T-helper 2 cell (primary cell): Measurements from ENCODE around the gene OR1D5.
"Not testable (repeated sequence)": the region's sequence is repeated elsewhere in the genome, so short reads cannot be mapped to it uniquely, and the experiment has no call there.

ENCODE experiments used
- DNase-seq, 5 experiments: peaks; one replicate each; pipeline versions ENCODE4 v3.0.0 to v3.0.0-alpha.2; 2012 to 2022
- total RNA-seq, 2 donors: gene quantifications; one replicate each; lab custom pipeline; 2026; lab: John Stamatoyannopoulos, UW

The OR1D5 gene
- total RNA-seq = 0 reads per million in 2 donors

- not testable (repeated sequence) for DNase-seq
Observed at GRCh38 chr17:3063507-3063906, at the start of gene OR1D5. OR1D5 (minus strand) TSS chr17:3063607; CDS start chr17:3063607, 0 bp downstream.

DNA sequence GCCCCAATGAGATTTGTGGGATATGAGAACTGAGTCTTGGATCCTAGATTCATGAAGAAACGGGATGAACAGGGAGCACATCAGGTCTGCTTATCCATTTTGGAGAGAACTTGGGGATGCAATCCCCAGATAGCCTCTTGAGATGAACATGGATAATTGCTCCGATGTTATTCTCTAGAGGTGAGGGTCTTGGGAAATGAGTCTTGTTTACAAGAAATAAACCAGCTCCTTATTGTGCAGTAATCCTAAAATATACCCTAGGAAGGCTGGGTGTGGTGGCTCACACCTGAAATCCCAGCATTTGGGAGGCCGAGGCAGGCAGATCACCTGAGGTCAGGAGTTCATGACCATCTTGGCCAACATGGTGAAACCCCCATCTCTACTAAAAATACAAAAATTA lies 40.9 kb upstream of the OR1D5 start, which contains the start of gene OR1D2:
Gene OR1D2, minus strand, starts transcription at position 101 of the 400 bp plus-strand sequence. CDS start 11,426 bp downstream, outside the sequence.
- no peak for DNase-seq

DNA sequence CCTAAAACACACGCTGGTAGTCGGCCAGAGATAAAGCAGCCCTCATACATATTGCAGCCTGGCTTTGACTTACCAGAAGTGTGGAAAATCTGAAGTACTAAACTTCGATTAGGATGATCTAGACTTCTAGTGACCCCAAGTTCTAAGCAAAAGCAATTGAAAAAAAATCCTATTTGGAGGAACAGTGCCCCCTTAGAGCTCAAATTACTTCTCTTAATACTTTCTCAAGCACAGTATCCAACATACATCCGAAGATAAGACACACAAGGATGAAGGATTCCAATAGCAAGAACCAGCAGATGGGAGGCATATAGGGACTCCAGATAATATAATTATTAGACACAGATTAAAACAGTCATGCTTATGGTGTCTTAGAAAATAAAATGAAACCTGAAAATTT lies 10.4 kb upstream of the OR1D5 start:
- DNase-seq = not testable (repeated sequence)

GRCh38 chr17:3065192-3065591 lies 1.8 kb upstream of the OR1D5 start:
- not testable (repeated sequence) for DNase-seq

DNA sequence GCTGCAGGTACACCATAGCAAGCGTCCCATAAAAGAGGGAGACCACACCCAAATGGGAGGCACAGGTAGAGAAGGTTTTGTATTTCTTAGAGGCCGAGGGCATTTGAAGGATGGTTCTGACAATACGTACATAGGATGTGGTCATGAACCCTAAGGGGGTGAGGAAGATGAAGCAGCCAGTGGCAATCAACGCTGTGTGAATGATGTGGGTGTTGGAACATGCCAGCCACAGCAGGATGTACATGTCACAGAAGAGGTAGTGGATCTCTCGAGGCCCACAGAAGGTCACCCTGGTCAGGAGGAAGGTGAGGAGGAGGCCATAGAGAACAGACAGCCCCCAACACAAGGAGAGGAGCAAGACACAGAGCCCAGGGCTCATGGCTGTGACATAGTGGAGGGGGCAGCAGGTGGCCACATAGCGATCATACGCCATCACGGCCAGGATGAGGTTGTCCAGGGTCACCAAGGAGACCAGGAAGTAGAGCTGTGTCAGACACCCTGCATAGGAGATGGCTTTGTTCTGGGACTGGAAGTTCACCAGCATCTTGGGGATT lies 506 bp downstream of the OR1D5 start:
- not testable (repeated sequence) for DNase-seq

- DNase-seq = not testable (repeated sequence)
Observed at GRCh38 chr17:3054868-3055267, 8.5 kb downstream of the OR1D5 start.

GRCh38 chr17:3049705-3050295 lies 13.6 kb downstream of the OR1D5 start:
- no peak for DNase-seq

DNA sequence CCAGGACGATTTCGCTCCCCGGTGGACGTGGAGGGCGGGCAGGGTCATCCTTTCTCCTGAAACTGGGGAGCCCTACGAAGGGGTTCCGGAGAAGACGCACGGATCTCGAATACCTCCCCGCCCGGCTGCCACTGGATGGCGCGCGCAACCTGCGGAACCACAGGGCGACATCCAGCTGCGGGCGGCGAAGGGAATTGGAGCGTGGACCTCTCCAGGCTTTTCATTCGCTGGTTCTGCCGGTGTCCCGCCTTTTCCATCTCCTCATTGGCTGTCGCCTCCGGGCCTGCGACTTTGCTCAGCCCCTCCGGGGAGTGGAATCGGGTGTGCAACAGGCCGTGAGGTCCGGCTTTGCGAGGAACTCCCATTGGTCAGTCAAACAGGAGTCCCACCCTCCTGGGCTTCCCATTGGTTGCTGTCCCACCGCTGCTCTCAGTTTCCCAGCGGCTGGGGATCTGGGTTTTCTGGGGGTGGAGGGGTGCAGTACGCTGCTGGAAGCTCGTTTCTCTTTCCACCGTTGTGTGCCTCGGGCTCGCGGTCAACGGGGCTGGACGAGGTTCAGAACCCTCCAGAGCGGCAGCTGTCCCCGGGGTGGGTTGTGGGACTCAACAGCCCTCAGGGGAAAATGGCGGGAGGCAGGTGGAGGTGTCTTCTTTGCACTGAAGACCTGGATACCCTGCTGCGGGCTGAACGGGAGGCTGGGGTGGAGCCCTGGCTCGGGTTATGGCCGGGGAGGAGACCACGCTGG lies 14.5 kb downstream of the OR1D5 start:
- DNase-seq = peak; percentile 76 to 98 (median 90)

DNA sequence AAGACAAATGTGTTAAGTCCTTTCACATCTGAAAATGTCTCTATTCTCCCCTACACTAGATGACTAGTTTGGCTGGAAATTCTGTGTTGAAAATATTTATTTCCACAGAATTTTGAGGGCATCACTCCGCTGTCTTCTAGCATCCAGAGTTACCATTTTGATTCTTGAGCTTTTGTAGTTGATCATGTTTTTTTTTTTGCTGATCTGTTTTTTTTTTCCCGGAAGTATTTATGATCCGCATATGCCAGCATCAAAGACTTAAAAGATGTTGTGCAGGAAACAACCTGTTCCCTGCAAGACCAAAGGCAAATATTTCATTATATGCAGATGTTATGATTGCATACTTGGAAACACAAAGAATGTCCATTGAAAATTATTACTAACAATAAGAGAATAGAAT lies 16.7 kb downstream of the OR1D5 start:
- no peak for DNase-seq

- no peak for DNase-seq
Observed at GRCh38 chr17:3043737-3044365, 19.6 kb downstream of the OR1D5 start.

GRCh38 chr17:3040882-3041281 lies 22.5 kb downstream of the OR1D5 start:
- DNase-seq = no peak

DNA sequence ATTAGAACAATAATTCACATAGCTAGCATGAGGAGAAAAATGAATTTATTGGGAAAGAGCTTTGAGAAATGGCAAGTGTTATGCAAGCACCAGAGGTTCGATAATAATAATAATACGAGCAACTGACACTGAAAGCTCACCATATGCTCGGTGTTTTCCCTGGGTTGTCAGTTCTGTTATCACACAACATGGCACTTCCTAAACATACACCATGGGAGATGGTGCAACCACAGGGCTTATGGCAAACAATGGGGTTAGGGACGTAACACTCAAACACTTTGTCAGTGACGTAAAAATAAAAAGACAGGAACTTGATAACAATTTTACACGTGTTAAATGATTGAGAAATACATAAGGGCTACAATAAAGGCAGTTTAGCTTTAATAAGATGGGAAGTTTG lies 23.7 kb downstream of the OR1D5 start:
- DNase-seq = no peak

- no peak for DNase-seq
Observed at GRCh38 chr17:3038941-3039340, 24.5 kb downstream of the OR1D5 start.

DNA sequence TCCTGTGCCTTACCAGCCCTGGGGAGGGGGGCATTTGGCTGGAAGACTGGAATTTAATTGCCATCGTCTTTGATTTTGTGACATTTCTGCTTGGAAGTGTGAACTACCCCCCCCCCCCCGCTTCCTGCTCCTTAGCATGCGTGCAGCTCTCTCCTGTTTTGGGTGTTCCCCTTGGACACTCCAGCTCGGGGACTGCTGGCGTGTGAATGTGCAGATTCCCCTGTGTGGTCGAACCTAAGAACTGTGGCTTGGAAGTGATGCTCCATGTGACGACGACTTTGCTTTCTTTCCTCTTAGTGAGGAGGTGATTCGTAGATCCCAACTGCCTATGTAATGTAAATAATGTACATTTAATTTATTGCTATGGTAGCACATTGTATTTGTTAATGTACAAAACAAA lies 26.1 kb downstream of the OR1D5 start:
- no peak for DNase-seq

- no peak for DNase-seq
Observed at GRCh38 chr17:3036800-3037199, 26.6 kb downstream of the OR1D5 start.

DNA sequence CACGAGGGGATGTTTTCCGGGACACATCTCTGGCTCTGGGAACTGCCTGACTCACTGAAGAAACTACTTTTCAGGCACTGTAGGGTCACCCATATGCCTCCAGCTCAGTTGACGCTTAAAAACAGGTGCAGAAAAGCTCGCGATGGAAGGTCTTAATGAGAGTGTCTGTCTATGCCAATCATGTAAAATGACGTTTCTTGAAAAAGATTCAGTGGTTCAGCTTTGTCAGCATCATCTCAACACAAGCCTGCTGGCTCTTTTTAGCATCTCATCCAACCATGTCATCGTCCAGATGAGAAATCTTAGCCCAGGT lies 27.5 kb downstream of the OR1D5 start:
- no peak for DNase-seq

DNA sequence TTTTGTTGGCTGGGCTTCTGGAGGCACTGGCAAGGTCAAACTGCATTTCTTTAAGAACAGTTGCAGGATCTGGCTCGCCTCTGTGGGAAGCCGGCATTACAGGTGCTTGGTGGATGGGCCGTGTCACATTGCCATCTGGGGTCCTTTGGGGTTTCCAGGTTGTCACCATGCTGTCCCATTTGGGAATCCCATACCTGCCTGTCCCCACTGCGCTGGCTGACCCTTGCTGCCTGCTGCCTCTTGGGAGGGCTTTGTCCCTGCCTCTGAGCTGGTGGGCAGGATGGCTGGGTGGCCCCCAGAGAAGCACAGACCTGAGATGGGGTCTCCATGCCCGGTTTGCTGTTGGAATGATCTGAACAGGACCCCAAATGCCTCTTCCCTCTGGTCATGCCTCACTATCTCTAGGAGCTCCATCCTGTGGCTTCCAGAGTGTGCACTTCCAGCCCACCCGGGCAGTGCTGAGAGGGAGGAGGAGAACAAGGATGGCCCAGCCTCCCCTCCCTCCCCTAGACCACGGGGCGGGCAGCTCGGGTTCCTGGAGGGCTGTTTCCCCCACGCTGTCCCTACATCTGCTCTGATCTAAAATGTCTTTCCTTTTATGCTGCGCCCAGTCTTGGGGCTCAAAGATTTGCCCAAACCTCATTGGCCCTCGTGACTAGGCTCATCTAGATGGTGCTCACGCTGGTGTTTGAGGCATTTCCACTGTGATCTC lies 28.0 kb downstream of the OR1D5 start:
- DNase-seq = no peak

- DNase-seq = no peak
Observed at GRCh38 chr17:3034578-3034920, 28.9 kb downstream of the OR1D5 start.

GRCh38 chr17:3033741-3034577 lies 29.4 kb downstream of the OR1D5 start:
- DNase-seq = no peak

- DNase-seq = no peak
Observed at GRCh38 chr17:3033248-3033640, 30.2 kb downstream of the OR1D5 start.

DNA sequence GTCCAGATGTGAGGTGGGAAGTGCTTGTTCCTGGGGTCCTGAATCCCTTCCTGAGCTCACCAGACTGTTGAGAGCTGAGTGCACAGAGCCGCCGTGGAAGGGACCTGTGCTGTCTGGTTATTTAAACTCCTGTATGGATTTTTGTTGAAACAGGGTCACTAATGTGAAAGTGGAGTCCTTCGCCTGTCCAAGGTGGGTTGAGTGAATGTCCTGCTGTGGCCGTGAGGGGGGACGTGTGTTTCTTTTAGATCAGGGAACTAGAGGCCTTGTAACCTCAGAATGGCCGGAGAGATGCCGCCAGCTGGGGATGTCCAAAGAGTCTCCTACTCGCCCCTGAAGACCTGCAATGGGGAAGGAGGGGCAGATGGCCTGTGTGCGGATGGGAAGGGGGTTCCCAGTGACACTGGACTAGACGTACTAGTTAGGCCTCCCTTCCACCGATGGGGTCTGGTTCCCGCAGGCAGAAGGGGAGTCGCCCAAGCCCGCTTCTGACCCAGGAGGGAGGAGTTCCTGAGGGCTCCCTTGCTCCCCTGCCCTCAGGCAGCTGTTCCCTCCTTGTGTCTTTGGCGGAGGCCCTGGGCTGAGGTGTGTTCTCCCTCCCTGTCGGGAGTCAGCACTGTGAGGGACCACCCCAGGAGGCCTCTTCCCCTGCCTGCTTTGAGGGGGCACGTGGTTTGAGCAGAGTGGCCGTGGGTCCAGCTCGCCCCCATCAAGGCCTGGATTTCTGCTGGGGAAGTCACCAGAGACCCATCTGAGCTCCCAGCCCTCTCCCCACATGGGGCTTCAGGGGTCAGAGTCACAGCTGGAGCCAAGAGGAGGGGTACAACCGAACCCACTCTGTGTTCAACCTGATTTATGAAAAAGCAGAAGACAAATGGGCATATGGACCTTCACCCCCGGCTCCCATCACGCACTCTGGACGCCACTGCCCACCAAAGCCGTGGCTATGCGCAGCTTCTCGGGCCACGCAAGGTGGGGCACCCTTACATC lies 30.9 kb downstream of the OR1D5 start:
- DNase-seq = no peak
